Neutrophil (primary cell): ENCODE data around the gene GPR84.

ENCODE experiments used
- H3K27ac ChIP-seq: fragments of 200-600 bp; sonication (generic); 2 replicates; pipeline ENCODE4 v1.5.1; 2016; ENCODE audit warnings: mild to moderate bottlenecking, moderate library complexity
- H3K27me3 ChIP-seq: fragments of 200-600 bp; sonication (generic); 2 replicates; pipeline ENCODE4 v1.6.0; 2016; ENCODE audit warnings: mild to moderate bottlenecking
- H3K36me3 ChIP-seq: fragments of 200-600 bp; sonication (generic); 2 replicates; pipeline ENCODE4 v1.5.1; 2017
- H3K4me1 ChIP-seq, 2 experiments: fragments of 200-600 bp in 1 of 2; sonication (generic) in 1 of 2; 1 replicate in 1 of 2; 2 replicates in 1 of 2; pipeline versions ENCODE4 v1.5.1 to v1.6.1; 2013 to 2016; ENCODE audit warnings: low read depth in 1 of 2, low read length in 1 of 2, mild to moderate bottlenecking in 1 of 2, moderate library complexity in 1 of 2; ENCODE audit not compliant: control insufficient read depth in 1 of 2, insufficient read depth in 1 of 2
- H3K4me3 ChIP-seq, 2 experiments: fragments of 200-600 bp in 1 of 2; sonication (generic) in 1 of 2; 1 replicate in 1 of 2; 2 replicates in 1 of 2; pipeline ENCODE4 v1.5.1; 2013 to 2016; ENCODE audit warnings: low read depth in 1 of 2, low read length in 1 of 2, mild to moderate bottlenecking in 1 of 2, moderate library complexity in 1 of 2
- H3K9me3 ChIP-seq: fragments of 200-600 bp; sonication (generic); 2 replicates; pipeline ENCODE4 v1.5.1; 2016
- CTCF ChIP-seq: fragments of 200-600 bp; sonication (generic); IDR thresholded peaks from 2 replicates; pipeline ENCODE4 v1.5.1; 2016; ENCODE audit warnings: antibody characterized with exemption

Gene GPR84

GRCh38 chr12:54376596-54376995 lies 12.3 kb upstream of the GPR84 start:
- H3K27me3 ChIP-seq, result no peaks in the 10 kb centered on the region
- TF ChIP-seq CTCF, result no peak
- no peaks in the 10 kb centered on the region for H3K9me3 ChIP-seq
- no peaks in the 10 kb centered on the region for H3K36me3 ChIP-seq
- no peak overlapping the region for H3K27ac ChIP-seq
- no peak overlapping the region for H3K4me3 ChIP-seq
- peaks cover 17 to 18% of the 10 kb centered on the region in 2 experiments for H3K4me1 ChIP-seq

- H3K36me3 ChIP-seq, result no peaks in the 10 kb centered on the region
- no peaks in the 10 kb centered on the region for H3K27me3 ChIP-seq
- no peak for TF ChIP-seq CTCF
- H3K4me3 ChIP-seq, result no peak overlapping the region
- peaks cover 19 to 28% of the 10 kb centered on the region in 2 experiments for H3K4me1 ChIP-seq
- no peak overlapping the region for H3K27ac ChIP-seq
- H3K9me3 ChIP-seq, result no peaks in the 10 kb centered on the region
These were observed 10.9 kb upstream of the GPR84 start for GRCh38 chr12:54375259-54375579.

GRCh38 chr12:54374562-54375258 lies 10.4 kb upstream of the GPR84 start:
- Histone ChIP-seq H3K4me1 (peaks cover 17 to 29% of the 10 kb centered on the region in 2 experiments), H3K27ac (no peak overlapping the region), H3K27me3 (no peaks in the 10 kb centered on the region), H3K36me3 (no peaks in the 10 kb centered on the region), H3K9me3 (no peaks in the 10 kb centered on the region), H3K4me3 (no peak overlapping the region)
- no peak for TF ChIP-seq CTCF

GRCh38 chr12:54373649-54374561 lies 9.6 kb upstream of the GPR84 start:
- no peak overlapping the region for H3K27ac ChIP-seq
- no peaks in the 10 kb centered on the region for H3K36me3 ChIP-seq
- H3K4me1 ChIP-seq, result peaks cover 18 to 30% of the 10 kb centered on the region in 2 experiments
- H3K9me3 ChIP-seq, result no peaks in the 10 kb centered on the region
- H3K4me3 ChIP-seq, result no peak overlapping the region
- no peak for TF ChIP-seq CTCF
- H3K27me3 ChIP-seq, result no peaks in the 10 kb centered on the region

- no peak for TF ChIP-seq CTCF
- Histone ChIP-seq H3K36me3 (no peaks in the 10 kb centered on the region), H3K4me1 (peaks cover 35 to 47% of the 10 kb centered on the region in 2 experiments), H3K27me3 (no peaks in the 10 kb centered on the region), H3K4me3 (no peak overlapping the region), H3K27ac (no peak overlapping the region), H3K9me3 (no peaks in the 10 kb centered on the region)
These were observed 8.0 kb upstream of the GPR84 start for GRCh38 chr12:54372113-54372806.
